HPDE6-E6E7 (cell line): ENCODE measurements around the gene PKD2.
A peak's percentile ranks its signal among the peaks of the same experiment; 100 is the strongest.

Experiments used
- DNase-seq: peaks from one replicate; pipeline ENCODE4 v3.0.0; 2011; ENCODE audit warnings: missing footprints; ENCODE audit errors: extremely low spot score

The PKD2 gene

DNA sequence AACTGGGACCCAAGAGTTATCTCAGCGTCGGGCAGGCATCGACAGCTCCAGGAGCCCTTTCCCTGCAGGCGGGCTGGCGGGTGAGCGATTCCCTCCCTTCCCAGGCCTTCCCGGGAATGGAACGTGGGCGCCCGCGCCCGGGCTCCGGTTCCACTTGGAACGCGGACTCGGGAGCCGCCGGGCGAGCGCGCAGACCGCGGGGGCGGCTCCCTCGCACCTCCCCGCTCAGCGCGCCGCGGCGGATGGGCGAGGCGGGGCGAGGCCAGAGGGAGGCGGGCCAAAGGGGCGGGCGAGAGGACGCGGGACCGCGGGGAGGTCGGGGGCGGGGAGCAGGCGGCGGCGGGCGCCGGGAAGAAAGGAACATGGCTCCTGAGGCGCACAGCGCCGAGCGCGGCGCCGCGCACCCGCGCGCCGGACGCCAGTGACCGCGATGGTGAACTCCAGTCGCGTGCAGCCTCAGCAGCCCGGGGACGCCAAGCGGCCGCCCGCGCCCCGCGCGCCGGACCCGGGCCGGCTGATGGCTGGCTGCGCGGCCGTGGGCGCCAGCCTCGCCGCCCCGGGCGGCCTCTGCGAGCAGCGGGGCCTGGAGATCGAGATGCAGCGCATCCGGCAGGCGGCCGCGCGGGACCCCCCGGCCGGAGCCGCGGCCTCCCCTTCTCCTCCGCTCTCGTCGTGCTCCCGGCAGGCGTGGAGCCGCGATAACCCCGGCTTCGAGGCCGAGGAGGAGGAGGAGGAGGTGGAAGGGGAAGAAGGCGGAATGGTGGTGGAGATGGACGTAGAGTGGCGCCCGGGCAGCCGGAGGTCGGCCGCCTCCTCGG, at the start of gene PKD2:
Gene PKD2, plus strand, starts transcription at position 332 of the 818 bp plus-strand sequence. Its CDS starts 99 bp downstream, at position 431.
- DNase-seq = peak; percentile 74

DNA sequence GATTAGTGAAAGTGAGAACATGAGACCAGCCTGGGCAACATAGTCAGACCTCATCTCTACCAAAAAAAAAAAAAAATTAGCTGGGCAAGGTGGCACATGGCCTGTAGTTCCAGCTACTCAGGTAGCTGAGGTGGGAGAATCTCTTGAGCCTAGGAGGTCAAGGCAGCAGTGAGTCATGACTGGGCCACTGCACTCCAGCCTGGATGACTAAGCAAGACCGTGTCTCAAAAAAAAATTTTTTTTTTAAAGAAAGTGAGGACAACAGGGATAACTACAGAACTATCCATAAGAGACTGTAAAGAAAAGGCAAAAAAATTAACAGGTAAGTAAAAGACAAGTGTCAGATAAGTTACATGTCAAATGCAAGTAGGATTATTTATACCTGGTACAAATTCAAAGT, 45.4 kb upstream of the PKD2 start:
- DNase-seq = no peak

DNA sequence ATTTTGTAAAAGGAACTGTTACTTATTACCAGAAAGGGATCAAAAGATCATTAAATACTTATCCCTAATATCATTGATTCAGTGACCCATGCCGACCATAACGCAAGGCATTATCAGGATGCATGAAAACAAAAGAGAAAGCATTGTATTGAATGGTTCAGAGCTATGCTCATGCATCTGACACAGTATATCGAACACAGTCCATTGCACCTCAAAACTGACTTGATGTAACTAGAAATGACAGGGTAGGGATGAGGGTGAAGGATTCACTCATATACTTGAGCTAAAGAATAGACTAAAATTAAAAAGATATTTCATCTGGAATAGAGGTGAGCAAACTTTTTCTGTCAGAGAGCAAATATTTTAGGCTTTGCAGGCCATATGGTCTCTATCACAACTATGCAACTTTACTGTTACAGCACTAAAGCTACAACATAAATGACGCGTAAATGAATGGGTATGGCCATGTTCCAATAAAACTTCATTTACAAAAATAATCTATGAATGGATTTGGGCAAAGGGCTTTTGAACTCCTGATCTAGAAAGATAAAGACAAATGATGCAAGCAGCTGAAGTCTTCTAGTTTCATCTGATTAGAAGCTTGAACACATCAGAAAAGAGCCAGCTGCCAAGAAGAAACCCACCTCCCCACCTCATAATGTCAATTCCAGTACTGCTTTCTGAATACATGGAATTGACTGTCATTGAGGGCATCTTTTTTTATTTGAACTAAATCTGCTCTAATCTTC, 44.9 kb upstream of the PKD2 start:
- DNase-seq = no peak

DNA sequence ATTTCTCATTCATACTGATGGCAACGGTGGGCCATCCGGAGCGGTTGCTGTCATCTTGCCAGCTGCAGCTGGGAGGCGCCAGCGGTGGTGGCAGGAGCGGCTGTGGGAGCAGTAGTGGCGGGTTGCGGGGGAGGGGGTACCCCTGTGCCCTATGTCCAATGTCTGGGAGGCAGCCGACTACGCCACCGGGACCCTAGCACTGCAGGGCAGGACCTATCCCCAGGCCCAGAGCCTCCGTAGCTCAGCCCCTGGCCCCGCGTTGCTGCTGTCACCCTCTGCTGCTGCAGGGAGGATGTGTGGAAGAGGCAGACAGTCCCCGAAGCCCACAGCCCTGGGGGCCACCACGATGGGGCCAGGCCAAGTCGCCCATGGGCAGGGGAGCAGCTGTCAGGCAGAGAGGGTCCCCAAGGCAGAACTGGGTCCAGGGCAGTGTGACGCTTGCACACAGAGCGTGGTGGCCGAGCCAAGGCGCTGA, 41.9 kb upstream of the PKD2 start:
- DNase-seq = no peak

DNA sequence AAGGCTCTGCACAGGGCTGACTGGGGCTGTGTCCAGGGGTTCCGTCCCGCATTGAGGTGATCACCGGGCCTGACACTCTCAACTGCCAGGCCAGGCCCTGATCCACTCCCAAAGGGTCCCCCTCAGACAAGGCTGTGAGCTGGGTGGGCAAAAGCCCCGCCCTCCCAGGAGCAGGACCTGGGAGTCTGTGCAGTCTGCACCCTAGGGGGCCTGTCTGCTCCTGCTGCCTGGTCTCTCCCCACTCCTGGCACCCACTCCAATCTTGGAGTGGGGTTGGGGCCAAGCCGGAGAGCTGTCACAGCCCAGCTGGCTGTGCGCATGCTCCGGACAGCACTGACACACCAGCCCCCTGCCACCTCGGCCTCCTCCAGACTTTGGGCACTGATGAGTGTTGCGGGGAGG, 41.3 kb upstream of the PKD2 start:
- DNase-seq = no peak

DNA sequence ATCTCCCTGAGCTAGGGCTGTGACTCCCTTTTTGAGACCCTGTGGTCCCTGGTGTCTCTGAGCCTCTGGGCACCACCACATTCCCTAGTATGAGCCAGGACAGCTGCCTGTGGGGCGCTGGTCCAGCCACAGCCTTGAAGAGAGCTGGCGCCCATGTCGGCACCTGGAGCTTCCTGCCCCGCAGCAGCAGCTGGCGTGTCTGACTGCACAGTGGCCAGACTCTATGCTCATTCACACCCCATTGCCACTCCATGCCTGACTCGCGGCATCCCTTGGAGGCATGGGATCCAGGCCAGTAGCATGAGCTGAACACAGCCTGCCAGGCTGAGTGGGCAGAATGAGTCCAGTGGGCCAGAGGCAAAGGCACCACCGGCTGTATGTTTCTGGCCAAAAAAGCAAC, 40.2 kb upstream of the PKD2 start:
- no peak for DNase-seq

DNA sequence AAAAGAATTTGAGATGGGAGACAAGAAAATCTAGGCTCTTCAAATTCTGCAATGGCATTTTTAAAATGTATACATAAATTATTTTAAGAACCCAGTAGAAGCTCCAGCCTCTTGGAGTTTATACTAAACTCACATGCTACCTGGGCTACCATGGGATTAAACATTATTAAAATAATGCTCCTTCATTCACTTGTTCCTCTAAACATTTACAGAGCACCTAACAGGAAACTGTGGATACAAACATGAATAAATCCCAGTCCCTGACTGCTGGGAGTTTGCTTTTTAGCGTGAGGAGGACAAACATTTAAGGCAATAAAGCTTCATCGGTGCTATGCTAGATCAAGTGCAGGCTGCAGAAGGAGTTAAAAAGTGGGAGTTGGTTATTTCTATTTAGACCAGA, 37.3 kb upstream of the PKD2 start:
- DNase-seq = no peak

DNA sequence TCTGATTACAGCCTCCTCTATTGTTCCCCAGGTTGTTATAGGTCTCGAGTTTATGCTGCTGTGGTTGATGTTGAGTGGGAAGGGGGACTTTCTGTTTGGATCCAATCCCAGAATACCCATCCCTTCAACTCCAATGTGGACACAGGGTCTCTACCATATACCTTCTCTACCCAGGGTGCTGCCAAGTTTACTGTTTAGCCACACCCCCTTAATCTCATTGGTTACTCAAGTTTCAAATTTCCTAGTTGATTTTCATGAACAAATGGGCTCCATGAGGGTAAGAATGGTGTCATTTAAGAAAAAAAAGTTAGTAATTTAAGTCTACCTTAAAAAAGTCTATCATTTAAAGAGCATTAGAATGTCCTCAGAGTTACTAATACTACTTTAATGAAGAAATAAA, 35.6 kb upstream of the PKD2 start:
- no peak for DNase-seq

DNA sequence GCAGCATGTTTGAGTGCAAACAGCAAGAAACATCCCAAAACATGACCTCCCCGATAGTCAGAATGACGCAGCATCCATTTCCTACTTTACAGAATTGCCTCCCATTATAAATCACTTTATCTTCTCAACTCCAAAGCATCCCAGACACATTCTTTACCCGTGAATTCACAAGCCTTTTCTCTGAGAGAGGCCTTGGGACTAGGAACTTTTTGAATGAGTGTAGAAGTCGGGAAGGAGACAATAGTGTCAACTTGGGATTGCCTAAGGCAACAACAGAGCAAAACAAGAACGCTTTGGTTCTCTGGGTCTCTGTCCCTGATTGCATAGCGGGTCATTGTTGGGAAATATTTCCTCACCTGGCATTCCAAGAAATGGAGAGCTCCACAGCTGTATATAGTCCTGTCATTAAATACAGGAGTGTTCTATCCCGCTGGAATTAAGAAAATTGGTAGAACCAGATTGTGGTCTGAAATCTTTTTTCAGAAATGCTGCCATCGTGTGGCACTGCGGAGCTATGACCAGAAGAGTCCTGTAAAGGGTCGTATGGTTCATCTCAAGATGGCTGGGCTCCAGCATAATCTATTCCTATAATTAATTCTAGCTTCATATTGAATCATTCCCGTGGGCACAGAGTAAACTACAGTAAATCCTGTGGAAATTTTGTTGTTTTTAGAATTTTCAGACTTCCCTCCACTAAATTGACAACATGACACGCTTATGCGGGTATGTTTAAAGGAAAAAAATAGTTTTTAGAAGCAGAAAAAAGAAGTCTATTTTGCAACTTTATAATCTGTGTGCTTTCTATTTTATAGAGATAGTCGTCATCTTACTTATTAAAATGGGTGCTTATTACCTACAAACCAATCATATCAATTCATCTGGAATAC, 33.9 kb upstream of the PKD2 start:
- DNase-seq = peak; percentile 39

DNA sequence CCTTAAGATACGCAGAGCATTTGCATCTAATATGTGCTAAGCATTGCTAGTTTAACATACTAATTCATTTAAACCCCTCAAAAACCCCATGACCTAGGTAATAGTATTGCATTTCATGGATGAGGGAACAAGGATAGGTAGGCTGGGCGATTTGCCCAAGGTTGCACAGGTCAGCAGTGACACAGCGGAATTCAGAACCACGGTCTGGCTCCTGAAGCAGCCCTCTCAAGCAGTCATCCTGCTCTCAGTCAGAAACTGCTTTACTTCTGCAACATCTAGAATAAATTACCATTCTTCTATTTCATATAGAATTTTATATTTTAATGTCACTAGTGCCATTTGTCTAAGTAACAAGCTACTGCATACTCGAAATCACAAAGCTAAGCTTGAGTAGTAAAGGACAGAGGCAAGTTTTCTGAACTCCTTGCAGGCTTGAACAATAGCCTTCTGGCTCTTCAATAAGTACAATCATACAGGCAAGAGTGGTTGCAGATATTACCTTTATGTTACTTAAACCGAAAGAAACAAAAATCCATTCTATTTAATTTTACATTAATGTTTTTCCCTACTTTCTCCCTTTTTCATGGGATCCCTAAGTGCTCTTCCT, 32.5 kb upstream of the PKD2 start:
- DNase-seq = no peak

DNA sequence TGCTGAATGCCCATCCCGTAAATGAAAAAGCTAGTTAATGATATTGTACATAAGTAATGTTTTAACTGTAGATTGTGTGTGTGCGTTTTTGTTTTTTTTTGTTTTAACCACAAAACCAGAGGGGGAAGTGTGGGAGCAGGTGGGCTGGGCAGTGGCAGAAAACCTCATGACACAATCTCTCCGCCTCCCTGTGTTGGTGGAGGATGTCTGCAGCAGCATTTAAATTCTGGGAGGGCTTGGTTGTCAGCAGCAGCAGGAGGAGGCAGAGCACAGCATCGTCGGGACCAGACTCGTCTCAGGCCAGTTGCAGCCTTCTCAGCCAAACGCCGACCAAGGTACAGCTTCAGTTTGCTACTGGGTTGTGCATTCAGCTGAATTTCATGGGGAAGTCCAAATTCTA, 32.0 kb upstream of the PKD2 start, which contains the start of gene SPP1:
Gene SPP1, plus strand, starts transcription at position 249 of the 400 bp plus-strand sequence. CDS start 1,182 bp downstream, outside the sequence.
- DNase-seq = no peak

DNA sequence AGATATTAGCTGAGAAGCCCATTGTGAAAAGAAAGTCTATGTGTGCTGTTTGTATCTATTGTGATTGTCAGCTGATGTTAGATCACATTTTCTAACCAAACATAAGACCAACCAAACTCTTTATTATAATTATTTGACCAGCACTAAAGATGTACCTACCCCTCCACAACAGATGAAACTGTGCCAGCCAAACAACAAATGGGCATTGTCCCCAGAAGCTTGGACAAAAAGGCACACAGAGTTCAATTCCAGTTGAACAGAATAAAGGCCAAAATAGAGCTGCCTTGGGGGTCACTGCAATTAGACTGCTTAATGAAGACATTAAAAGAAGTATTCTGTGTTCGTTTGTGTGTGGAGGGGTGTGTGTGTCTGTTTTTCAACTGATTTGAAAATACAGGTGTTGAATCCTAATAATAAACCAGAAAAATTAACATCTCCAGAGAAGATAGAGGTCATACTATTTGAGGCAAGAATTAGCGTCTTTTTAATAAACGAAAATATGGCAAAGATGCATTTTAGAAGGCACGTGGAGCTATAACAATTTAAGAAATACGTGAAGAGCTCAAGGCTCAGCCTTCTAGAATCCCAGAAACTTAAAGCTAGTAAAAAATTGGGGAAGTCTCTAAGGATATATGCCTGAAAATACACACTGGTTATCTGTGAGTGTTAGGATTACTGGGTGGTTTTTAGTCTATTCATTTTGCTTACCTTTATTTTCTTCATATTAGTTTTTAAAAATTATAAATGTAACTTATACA, 29.7 kb upstream of the PKD2 start:
- no peak for DNase-seq

DNA sequence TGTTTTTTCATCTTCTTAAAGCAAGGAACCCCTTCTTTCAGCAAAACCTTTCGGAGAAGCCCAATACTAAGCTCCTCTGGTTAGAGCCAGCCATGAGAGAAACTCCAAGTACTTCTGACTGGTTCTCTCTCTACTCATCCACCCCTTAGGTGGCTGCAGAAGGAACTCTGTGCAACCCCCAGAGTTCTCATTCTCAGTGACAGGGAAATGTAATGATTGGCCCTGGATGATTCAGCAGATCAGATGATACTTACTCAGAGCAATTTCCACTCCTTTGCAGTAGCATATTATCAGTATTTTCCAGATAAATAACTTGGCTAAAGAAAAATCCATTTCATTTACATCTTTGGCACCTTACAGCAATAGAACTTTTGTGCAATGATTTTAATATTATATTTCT, 28.8 kb upstream of the PKD2 start:
- DNase-seq = no peak

DNA sequence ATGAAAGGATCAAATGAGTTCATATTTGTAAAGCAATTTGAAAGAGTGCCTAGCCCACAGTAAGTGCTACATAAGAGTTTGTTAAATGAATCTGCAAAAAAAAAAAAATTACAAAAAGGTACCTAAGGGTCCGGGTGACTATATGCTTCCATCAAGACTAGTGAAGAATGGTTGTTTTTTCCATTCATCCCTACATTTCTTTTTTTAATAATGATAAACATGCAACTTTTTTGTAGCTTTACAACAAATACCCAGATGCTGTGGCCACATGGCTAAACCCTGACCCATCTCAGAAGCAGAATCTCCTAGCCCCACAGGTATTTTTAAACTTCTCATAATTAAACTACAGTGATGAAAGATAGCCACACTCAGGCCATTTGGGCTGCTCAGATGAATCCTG, 27.6 kb upstream of the PKD2 start:
- DNase-seq = no peak

DNA sequence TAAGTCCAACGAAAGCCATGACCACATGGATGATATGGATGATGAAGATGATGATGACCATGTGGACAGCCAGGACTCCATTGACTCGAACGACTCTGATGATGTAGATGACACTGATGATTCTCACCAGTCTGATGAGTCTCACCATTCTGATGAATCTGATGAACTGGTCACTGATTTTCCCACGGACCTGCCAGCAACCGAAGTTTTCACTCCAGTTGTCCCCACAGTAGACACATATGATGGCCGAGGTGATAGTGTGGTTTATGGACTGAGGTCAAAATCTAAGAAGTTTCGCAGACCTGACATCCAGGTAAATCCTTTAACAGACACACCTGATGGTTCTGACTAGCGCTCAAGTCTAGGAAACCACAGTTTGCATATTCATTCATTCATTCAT, 25.9 kb upstream of the PKD2 start:
- DNase-seq = no peak

DNA sequence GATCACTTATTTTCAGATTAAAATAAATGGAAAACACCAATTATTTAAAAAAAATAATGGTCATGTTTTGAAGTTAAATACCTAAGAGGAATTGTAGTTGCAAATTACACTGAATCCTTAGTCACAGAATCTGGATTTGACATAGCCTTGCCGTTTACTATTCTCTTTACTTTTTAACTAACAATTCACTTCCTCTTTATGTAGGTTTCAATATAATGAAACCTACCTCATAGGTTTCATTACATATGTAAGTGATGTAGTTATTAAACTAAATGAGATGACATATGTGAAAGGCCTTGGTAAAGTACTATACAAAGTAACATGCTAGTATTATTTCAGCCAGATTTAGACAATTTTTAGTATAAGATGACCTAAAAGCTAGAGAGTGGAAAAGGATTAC, 25.4 kb upstream of the PKD2 start:
- no peak for DNase-seq

DNA sequence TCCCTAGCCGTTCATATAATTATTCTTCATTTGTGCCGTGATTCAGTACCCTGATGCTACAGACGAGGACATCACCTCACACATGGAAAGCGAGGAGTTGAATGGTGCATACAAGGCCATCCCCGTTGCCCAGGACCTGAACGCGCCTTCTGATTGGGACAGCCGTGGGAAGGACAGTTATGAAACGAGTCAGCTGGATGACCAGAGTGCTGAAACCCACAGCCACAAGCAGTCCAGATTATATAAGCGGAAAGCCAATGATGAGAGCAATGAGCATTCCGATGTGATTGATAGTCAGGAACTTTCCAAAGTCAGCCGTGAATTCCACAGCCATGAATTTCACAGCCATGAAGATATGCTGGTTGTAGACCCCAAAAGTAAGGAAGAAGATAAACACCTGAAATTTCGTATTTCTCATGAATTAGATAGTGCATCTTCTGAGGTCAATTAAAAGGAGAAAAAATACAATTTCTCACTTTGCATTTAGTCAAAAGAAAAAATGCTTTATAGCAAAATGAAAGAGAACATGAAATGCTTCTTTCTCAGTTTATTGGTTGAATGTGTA, 24.9 kb upstream of the PKD2 start:
- no peak for DNase-seq

DNA sequence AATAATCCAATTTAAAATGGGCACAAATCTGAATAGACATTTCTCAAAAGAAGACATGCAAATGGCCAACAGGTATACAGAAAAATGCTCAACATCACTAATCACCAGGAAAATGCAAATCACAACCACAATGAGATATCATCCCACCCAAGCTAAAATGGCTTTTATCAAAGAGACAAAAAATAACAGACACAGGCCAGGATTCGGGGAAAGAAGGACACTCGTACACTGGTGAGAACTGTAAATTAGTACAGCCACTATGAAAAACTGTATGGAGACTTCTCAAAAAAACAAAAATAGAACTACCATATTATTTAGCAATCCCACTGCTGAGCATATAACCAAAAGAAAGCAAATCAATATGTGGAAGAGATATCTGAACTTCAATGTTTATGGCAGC, 23.4 kb upstream of the PKD2 start:
- DNase-seq = no peak

DNA sequence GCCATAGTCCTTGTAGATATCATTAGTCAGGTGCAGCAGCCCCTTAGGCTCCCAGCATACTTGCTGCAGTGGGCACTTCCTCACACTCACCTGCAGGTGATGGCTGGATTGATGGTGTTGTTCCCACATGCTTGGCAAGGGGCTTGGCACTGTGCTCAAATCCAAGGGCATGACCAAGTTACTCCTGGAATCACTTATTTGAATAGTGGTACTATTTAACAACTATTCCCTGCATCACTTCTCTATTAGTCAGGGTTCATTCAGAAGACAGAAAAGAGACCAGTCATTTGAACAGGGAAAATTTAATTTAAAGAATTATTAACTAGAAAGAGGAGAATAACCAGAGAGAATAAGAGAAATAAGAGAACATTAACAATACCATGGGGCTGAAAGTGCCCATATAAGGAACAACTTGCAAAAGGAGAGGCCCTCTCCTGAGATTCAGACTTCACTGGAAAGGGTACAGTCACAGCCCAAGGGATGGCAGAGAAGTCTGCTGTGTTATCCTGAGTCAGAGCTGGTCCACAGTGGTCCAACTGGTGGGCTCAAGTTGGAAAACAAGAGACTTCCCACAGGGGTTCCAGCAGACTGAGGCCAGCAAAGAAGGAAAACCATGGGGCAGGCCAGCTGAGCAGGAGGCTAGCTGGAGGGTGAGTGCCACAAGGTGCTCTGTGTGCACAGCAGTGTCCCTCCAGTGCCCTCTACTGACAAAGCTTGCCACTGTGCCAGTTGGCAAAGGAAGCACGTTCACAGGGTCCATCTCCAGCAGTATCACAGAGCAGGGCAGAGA, 22.1 kb upstream of the PKD2 start:
- DNase-seq = peak; percentile 27

DNA sequence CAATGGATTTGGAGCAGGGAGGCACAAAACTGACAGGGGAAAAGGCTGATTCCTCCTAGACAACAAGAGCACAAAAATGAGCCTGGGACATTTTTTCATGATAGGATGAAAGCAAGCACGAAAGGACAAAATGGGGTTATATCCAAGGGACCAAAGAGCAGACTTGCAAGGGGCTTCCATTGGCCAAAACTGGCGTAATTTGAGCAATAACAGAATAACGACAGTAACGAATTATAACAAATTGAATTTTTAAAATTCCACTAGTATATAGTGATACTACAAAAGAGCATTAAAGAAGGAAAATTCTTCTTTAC, 21.6 kb upstream of the PKD2 start:
- DNase-seq = no peak
